Limb (tissue), 2 donors: ENCODE measurements around the gene CDH4.
"Not testable (repeated sequence)": the region's sequence is repeated elsewhere in the genome, so short reads cannot be mapped to it uniquely, and the experiment has no call there.

Experiments
- DNase-seq, 2 donors: peaks; one replicate each; pipeline ENCODE4 v3.0.0-alpha.2; 2016; ENCODE audit errors: extremely low spot score in 2 of 2

Gene CDH4

DNA sequence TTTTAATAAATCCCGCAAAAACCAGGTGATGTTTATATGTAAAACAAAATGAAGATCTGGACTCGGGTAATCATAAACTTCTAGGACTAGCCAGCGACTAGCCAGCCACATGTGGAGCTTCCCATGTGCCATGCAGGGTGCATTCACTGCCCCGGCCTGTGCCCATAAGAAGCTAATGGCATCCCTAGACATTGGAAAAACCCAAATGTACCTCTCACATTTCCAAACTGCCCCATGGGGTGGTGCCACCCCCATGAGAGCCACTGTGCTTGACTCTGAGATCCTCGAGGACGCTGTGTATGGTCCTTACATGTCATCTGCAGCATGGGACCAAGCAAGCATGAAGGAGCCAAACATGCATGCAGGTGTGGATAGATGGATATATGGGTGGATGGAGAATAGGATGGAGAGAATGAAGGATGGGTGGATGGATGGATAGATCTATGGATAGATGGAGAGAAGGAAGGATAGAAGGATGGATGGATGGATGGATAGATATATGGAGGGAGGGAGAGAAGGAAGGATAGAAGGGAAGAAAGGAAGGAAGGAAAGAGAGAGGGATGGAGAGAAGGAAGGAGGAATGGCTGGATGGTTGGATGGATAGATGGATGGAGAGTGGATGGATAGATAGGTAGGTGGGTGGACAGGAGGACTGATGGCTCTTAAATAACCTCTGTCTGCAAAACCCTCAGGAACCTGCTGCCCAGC is 203.6 kb downstream of the CDH4 start:
- no peak for DNase-seq

DNA sequence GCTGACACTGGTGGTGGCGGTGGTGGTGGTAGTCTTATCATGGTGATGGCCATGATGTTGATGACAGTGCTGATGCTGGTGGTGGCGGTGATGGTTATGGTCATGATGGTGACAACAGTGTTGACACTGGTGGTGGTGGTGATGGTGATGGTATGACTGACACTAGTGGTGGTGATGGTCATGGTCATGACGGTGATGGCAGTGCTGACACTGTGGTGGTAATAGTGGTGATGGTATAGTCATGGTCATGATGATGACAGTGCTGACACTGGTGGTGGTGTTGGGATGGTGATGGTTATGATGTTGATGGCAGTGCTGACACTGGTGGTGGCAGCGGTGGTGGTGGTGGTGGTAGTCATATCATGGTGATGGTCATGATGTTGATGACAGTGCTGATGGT is 205.7 kb downstream of the CDH4 start:
- no peak for DNase-seq

GRCh38 chr20:61458146-61458746 is 206.2 kb downstream of the CDH4 start:
- DNase-seq = no peak

- no peak for DNase-seq
Observed at GRCh38 chr20:61459266-61459665, 207.2 kb downstream of the CDH4 start.

GRCh38 chr20:61459705-61460104 is 207.6 kb downstream of the CDH4 start:
- no peak for DNase-seq

- no peak for DNase-seq
Observed at GRCh38 chr20:61460261-61461052, 208.4 kb downstream of the CDH4 start.

GRCh38 chr20:61461461-61461860 is 209.4 kb downstream of the CDH4 start:
- no peak for DNase-seq

DNA sequence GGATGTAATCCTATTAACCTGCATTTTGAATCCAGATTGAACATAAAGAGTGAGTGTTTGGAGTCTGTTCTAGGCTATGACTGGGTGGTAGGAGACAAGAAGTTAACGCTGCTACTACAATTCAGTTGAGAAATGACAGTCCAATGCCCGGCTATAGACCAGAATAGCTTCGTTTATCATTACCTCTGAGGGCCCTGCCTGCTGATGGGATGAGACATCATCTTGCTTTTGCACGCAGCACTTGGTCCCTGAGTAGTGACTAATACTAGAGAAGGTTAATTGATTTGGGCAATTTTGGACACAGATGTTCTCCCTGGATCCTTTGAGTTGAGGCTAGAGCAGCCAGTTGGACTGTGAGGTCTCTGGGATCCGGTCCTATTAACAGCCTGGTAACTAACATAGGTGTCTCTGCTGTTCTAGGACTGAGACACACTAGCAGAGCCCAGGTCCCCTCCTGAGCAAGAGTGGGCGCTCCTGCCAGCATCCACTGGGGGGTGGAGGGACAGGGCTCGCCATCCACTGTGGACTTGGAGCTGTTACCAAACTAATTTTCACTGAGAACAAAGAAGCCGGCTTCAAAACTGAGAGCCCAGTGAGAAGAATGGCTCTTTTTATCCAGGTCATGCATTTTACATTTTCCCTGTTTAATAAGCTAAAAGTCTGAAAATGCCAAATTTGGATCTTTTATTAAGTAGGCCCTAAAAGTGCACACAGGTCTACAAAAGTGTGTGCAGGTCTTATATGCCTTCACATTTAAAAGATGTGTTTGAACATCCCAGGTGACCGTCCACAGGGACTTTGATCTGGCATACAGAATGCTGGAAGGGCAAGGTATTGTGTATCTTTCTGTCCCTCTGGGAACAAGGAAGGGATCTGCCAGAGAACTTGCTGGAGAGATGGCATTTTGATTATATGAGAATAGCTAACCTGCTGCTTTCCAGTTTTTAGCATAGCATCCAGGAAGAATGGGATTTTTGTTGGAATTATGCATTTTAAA is 212.5 kb downstream of the CDH4 start:
- DNase-seq = no peak

DNA sequence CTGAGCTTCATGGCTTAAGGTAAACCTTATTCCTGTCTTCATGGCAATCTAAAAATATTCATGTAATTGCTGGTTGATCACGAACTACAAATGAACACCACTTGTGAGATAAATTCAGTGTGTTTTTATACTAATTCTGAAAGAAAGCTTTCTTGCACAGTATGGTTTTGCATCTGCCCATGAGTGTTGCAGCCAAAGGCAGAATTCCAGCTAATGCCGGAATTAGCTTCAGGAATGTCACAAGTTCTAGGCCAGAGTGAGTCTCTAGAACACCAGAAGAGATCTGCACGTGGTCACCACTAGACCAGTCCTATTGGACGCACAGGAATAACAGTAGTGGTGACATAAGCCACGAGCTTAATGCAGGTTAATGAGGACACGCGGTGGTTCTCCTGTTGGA is 223.7 kb downstream of the CDH4 start:
- no peak for DNase-seq

DNA sequence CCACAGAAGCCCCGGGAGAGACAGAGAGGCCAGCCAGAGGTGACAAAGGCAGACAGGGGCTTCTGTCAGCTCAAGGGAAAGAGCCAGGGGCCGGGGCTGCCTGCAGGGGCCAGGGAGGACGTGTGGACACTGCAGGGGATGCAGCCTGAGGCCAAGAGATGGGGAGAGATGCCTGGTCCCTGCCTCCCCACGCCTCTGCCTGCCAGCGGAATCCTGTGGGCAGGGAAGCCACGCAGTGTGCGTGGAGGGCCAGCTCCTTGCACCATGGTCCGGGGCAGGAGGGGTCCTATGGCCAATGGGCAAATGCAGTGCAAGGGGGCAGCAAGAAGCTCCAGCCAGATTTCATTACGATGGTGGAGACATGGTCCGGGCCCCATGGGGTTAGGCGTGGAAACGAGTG is 224.9 kb downstream of the CDH4 start:
- no peak for DNase-seq

- DNase-seq = no peak
Observed at GRCh38 chr20:61477451-61477861, 225.4 kb downstream of the CDH4 start.

GRCh38 chr20:61478094-61478493 is 226.0 kb downstream of the CDH4 start:
- no peak for DNase-seq

- DNase-seq = no peak
Observed at GRCh38 chr20:61478611-61479305, 226.7 kb downstream of the CDH4 start.

DNA sequence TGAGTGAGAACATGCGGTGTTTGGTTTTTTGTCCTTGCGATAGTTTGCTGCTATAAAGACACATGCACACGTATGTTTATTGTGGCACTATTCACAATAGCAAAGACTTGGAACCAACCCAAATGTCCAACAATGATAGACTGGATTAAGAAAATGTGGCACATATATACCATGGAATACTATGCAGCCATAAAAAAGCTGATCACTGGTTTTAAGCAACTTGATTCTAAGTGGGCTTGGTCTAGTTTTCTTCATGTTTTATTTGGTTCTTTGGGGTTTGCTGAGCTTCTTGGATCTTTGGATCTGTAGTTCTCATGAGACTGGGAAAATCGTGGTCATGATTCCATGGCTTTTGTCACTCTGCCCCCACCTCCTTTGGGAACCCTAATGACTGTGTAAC is 227.4 kb downstream of the CDH4 start:
- not testable (repeated sequence) for DNase-seq

DNA sequence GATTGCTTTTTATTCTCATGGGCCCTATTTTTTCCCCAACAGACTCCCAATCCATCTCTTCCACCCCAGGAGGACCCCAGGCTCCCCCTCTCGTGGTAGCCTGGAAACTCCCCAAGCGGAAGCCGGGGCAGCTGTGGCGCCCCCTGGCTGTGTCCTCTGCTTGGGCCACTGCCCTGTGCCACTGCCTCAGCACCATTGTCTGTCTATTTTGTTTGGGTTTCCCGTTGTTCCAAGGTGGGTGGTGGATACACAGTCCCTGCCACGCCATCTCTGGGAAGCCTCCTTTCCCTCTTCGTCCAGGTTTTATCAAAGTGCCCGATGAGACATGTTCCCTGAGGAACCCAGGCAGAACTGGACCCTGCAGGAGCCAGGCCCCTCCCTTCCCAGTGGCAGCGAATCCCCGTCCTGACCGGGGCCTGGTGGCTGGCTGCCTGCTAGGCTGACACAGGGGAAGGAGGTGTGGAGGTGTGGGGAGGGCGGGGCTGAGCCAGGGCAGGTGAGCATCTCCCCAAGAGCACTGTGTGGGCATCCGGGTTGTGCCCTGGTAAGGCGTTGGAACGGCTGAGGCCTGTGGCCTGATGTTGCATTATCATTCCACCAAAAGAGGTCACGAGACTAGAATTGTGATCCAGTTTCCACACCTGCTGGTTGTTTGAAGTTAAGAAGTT is 228.2 kb downstream of the CDH4 start:
- DNase-seq = no peak

DNA sequence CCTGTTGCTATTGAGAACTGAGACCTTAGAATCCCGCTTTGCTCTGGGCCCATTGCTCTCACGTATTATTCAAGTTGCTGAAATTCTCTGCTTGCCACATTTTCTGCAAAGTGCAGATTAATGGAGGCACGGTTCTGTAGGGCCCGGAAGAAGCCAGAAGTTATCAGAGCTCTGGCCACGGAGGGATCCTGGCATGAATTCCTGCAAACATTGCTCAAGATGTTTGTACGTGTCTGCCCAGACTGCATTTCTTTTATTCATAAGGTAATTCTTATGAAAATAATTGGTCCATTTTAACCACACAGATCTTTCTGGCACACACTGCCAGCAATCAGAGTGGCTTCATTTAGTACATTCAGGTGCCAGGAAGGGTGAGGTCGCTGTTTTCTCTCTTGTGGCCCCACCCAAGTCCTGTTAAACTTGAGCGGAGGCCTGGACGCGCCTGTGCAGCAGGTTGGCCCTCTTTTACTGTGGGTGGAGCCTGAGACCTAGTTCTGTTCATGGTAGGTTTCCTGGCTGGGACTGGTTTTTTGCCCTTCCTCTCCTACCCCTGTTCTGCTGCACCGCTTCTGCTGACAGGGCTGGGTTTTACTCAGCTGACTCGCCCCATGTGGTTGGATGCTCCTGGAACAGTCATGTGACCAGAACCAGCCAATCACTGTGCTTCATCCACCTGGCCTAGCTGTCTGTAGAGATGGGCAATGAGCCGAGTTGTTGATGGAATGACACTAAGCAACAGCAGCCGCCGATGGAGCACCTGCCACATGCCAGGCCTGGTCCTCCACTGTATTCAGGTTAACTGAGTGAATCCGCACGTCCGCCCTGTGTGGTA is 230.2 kb downstream of the CDH4 start:
- DNase-seq = no peak

GRCh38 chr20:61482901-61483300 is 230.8 kb downstream of the CDH4 start:
- DNase-seq = no peak

- no peak for DNase-seq
Observed at GRCh38 chr20:61483336-61484067, 231.4 kb downstream of the CDH4 start.

- no peak for DNase-seq
Observed at GRCh38 chr20:61486198-61486597, 234.1 kb downstream of the CDH4 start.
